Gastrocnemius medialis (tissue), 4 donors: ENCODE data around the gene GRAMD1C. TPM values are rescaled to one million over a fixed set of nuclear protein-coding genes. Genes with fewer than 3 reads are reported as not detected.

Experiments
- ATAC-seq, 2 donors: fragments of 150-250 bp; one replicate each; pipeline ENCODE4 v1.9.1; 2016
- DNase-seq, 2 donors: peaks; one replicate each; pipeline ENCODE4 v3.0.0-alpha.2; 2019
- H3K27ac ChIP-seq, 4 donors: fragments of 200-600 bp; sonication (generic); 1 replicate in 1 of 4; 2 replicates in 3 of 4; pipeline ENCODE4 v1.5.1; 2016 to 2018; ENCODE audit warnings: mild to moderate bottlenecking in 2 of 4, moderate library complexity in 1 of 4
- H3K27me3 ChIP-seq, 3 donors: fragments of 200-600 bp; sonication (generic) in 2 of 3; 1 replicate in 1 of 3; 2 replicates in 2 of 3; pipeline versions ENCODE4 v1.5.1 to v1.6.0; 2016 to 2019; ENCODE audit warnings: mild to moderate bottlenecking in 1 of 3, moderate library complexity in 1 of 3
- H3K36me3 ChIP-seq, 2 donors: fragments of 200-600 bp; sonication (generic) in 1 of 2; one replicate each; pipeline ENCODE4 v1.5.1; 2017 to 2018
- H3K4me1 ChIP-seq, 2 donors: fragments of 200-600 bp; sonication (generic) in 1 of 2; one replicate each; pipeline ENCODE4 v1.5.1; 2016 to 2017; ENCODE audit warnings: mild to moderate bottlenecking in 2 of 2
- H3K4me3 ChIP-seq, 4 donors: fragments of 200-600 bp; sonication (generic) in 3 of 4; 1 replicate in 1 of 4; 2 replicates in 3 of 4; pipeline ENCODE4 v1.5.1; 2016 to 2019; ENCODE audit warnings: mild to moderate bottlenecking in 2 of 4
- H3K9me3 ChIP-seq, 3 donors: fragments of 200-600 bp; sonication (generic) in 2 of 3; 1 replicate in 1 of 3; 2 replicates in 2 of 3; pipeline ENCODE4 v1.5.1; 2016 to 2019
- CTCF ChIP-seq, 5 experiments: fragments of 450-650 bp in 3 of 5; fragments of 200-600 bp in 2 of 5; sonication (generic) in 2 of 5; IDR thresholded peaks in 4 of 5; conservative IDR thresholded peaks in 1 of 5; 1 replicate in 4 of 5; 2 replicates in 1 of 5; pipeline ENCODE4 v1.5.1; 2016 to 2019; ENCODE audit warnings: antibody characterized with exemption in 5 of 5, mild to moderate bottlenecking in 3 of 5, moderate library complexity in 3 of 5
- POLR2A ChIP-seq, 2 donors: fragments of 450-650 bp; IDR thresholded peaks; one replicate each; pipeline ENCODE4 v1.6.1; 2017; ENCODE audit warnings: antibody characterized with exemption in 2 of 2, mild to moderate bottlenecking in 2 of 2, moderate library complexity in 2 of 2
- in situ Hi-C, 4 donors: fragments of 200-750 bp; cut with MboI; loops; one replicate each; pipeline versions ENCODE4 v1.15.0 to v1.8.0; 2017; ENCODE audit warnings: low sequenced_read_pairs in 4 of 4
- intact Hi-C: fragments of 100-400 bp; cut with DNase I; formaldehyde crosslinking; loops from one replicate; pipeline ENCODE4 v1.15.1; 2023; ENCODE audit warnings: low total_unique reads
- total RNA-seq, 4 donors: library from RNA; depleted of rRNA; stranded (reverse); fragments of >200 nt; gene quantifications; one replicate each; pipeline versions ENCODE4 v1.1.0 to v1.2.3, GENCODE V29; 2016

Gene GRAMD1C
- total RNA-seq, 4 donors from 2014 or later = 0.29 to 0.95 TPM; not detected in 2

GRCh38 chr3:113948015-113948917 lies 109.7 kb downstream of the GRAMD1C start:
- in situ Hi-C loops = no loop called here
- H3K4me1 ChIP-seq = peaks cover 0 to 2% of the 10 kb centered on the region in 2 donors
- H3K9me3 ChIP-seq = no peaks in the 10 kb centered on the region
- ATAC-seq = peak; percentile 49 to 56
- no peaks in the 10 kb centered on the region for H3K36me3 ChIP-seq
- peak in 1 of 2 donors; percentile 17 for DNase-seq
- intact Hi-C loops = loop anchor here (2.0 to 5.0 kb wide), 2 partner anchors 201 to 249 kb away; partner anchors contain the start of genes ATP6V1A and NAA50
- peak overlapping the region; percentile 21 to 57 (median 41) for H3K27ac ChIP-seq
- TF ChIP-seq POLR2A (IDR thresholded peaks at IDR 0.05) (no peak), CTCF (IDR thresholded peaks at IDR 0.05 in 4 of 5, conservative IDR thresholded peaks at IDR 0.05 in 1 of 5) (no peak)
- H3K4me3 ChIP-seq = peak overlapping the region; percentile 60 to 82 (median 78)
- H3K27me3 ChIP-seq = no peaks in the 10 kb centered on the region

GRCh38 chr3:113952921-113953320 lies 114.3 kb downstream of the GRAMD1C start:
- TF ChIP-seq CTCF (IDR thresholded peaks at IDR 0.05 in 4 of 5, conservative IDR thresholded peaks at IDR 0.05 in 1 of 5) = no peak
- TF ChIP-seq POLR2A (IDR thresholded peaks at IDR 0.05) = no peak
- in situ Hi-C loops (no loop called here), intact Hi-C loops (no loop called here)
- no peaks in the 10 kb centered on the region for H3K4me1 ChIP-seq
- no peak overlapping the region for H3K4me3 ChIP-seq
- no peak for DNase-seq
- no peak overlapping the region for H3K27ac ChIP-seq
- no peaks in the 10 kb centered on the region for H3K36me3 ChIP-seq
- ATAC-seq = no peak
- H3K27me3 ChIP-seq = no peaks in the 10 kb centered on the region
- H3K9me3 ChIP-seq = no peaks in the 10 kb centered on the region

GRCh38 chr3:113953677-113954076 lies 115.1 kb downstream of the GRAMD1C start:
- H3K9me3 ChIP-seq = no peaks in the 10 kb centered on the region
- ATAC-seq = no peak
- TF ChIP-seq CTCF (IDR thresholded peaks at IDR 0.05 in 4 of 5, conservative IDR thresholded peaks at IDR 0.05 in 1 of 5) = no peak
- TF ChIP-seq POLR2A (IDR thresholded peaks at IDR 0.05) = no peak
- intact Hi-C loops (no loop called here), in situ Hi-C loops (no loop called here)
- no peak for DNase-seq
- no peak overlapping the region for H3K27ac ChIP-seq
- H3K36me3 ChIP-seq = no peaks in the 10 kb centered on the region
- no peaks in the 10 kb centered on the region for H3K4me1 ChIP-seq
- H3K27me3 ChIP-seq = no peaks in the 10 kb centered on the region
- H3K4me3 ChIP-seq = no peak overlapping the region

- intact Hi-C loops = no loop called here
- ATAC-seq (no peak), DNase-seq (no peak)
- TF ChIP-seq CTCF (IDR thresholded peaks at IDR 0.05 in 4 of 5, conservative IDR thresholded peaks at IDR 0.05 in 1 of 5) = no peak
- TF ChIP-seq POLR2A (IDR thresholded peaks at IDR 0.05) = no peak
- no peak overlapping the region for H3K27ac ChIP-seq
- H3K4me3 ChIP-seq = no peak overlapping the region
- H3K27me3 ChIP-seq = no peaks in the 10 kb centered on the region
- no peaks in the 10 kb centered on the region for H3K36me3 ChIP-seq
- no peaks in the 10 kb centered on the region for H3K4me1 ChIP-seq
- no peaks in the 10 kb centered on the region for H3K9me3 ChIP-seq
- in situ Hi-C loops = no loop called here
Observed at GRCh38 chr3:113954091-113954685, 115.6 kb downstream of the GRAMD1C start.
